Muscle of leg (tissue), 16 donors: ENCODE measurements around the gene ADGRF5. TPM values are rescaled to one million over a fixed set of nuclear protein-coding genes. Genes with fewer than 3 reads are reported as not detected.

Source experiments
- DNase-seq: peaks from one replicate; pipeline ENCODE4 v3.0.0; 2013
- H3K27ac ChIP-seq: one replicate; pipeline ENCODE4 v1.5.1; 2013; ENCODE audit warnings: mild to moderate bottlenecking, low read length, control low read depth
- H3K27me3 ChIP-seq: one replicate; pipeline ENCODE4 v1.6.1; 2013; ENCODE audit warnings: low read length; ENCODE audit not compliant: control insufficient read depth, insufficient read depth
- H3K36me3 ChIP-seq: one replicate; pipeline ENCODE4 v1.6.1; 2013; ENCODE audit warnings: low read length; ENCODE audit not compliant: control insufficient read depth, insufficient read depth
- H3K4me1 ChIP-seq: one replicate; pipeline ENCODE4 v1.6.1; 2013; ENCODE audit warnings: low read length; ENCODE audit not compliant: control insufficient read depth, insufficient read depth
- H3K4me3 ChIP-seq: one replicate; pipeline ENCODE4 v1.5.1; 2013; ENCODE audit warnings: low read length, control low read depth
- H3K9me3 ChIP-seq: replicated peaks from 2 replicates; pipeline ENCODE4 v1.6.1; 2013; ENCODE audit warnings: low read depth, low read length; ENCODE audit not compliant: control insufficient read depth
- WGBS: methylation state at CpG from one replicate; pipeline ENCODE4 v1.1.5; 2013; ENCODE audit warnings: missing lambda C conversion rate; ENCODE audit not compliant: insufficient coverage; 5-methylcytosine and 5-hydroxymethylcytosine counted together
- long read RNA-seq, 11 donors: transcript quantifications; one replicate each; lab custom pipeline, GENCODE V29; 2026
- polyA plus RNA-seq, 8 donors: library from polyadenylated mRNA; unstranded; fragments of 120-200 nt; gene quantifications; one replicate each; pipeline versions ENCODE4 v1.2.1 to v1.2.3, GENCODE V29; 2013; ENCODE audit warnings: inconsistent platforms in 1 of 8, low replicate concordance in 1 of 8; ENCODE audit not compliant: insufficient read length in 8 of 8, insufficient read depth in 1 of 8
- total RNA-seq: library from RNA; stranded (reverse); fragments of 120-200 nt; gene quantifications from one replicate; pipeline ENCODE4 v1.2.4, GENCODE V29; 2013

The ADGRF5 gene
- total RNA-seq (28.5 TPM), polyA plus RNA-seq (10 to 100 TPM; 19.1 to 28.7 (median 24.9) TPM)
- long read RNA-seq, donor 1, full-length matches to known transcripts, result 1 of 1 reads
- long read RNA-seq, donor 1, partial matches to known transcripts, result 0 of 1 reads
- long read RNA-seq, donor 1, other reads (novel, unspliced or antisense), result 0 of 1 reads
- long read RNA-seq, donor 2, result 0 reads
- long read RNA-seq, donor 3, result 0 reads
- long read RNA-seq, donor 4, partial matches to known transcripts, result 5 of 5 reads
- long read RNA-seq, donor 4, other reads (novel, unspliced or antisense), result 0 of 5 reads
- long read RNA-seq, donor 5, result 0 reads
- long read RNA-seq, donor 6, full-length matches to known transcripts, result 2 of 10 reads
- long read RNA-seq, donor 6, partial matches to known transcripts, result 8 of 10 reads
- long read RNA-seq, donor 6, other reads (novel, unspliced or antisense), result 0 of 10 reads
- long read RNA-seq, donor 7, result 0 reads
- long read RNA-seq, donor 8, full-length matches to known transcripts, result 2 of 12 reads
- long read RNA-seq, donor 8, partial matches to known transcripts, result 10 of 12 reads
- long read RNA-seq, donor 8, other reads (novel, unspliced or antisense), result 0 of 12 reads
- long read RNA-seq, donor 9, result 0 reads
- long read RNA-seq, donor 10, full-length matches to known transcripts, result 3 of 3 reads
- long read RNA-seq, donor 10, partial matches to known transcripts, result 0 of 3 reads
- long read RNA-seq, donor 10, other reads (novel, unspliced or antisense), result 0 of 3 reads
- long read RNA-seq, donor 11, full-length matches to known transcripts, result 1 of 1 reads
- long read RNA-seq, donor 11, partial matches to known transcripts, result 0 of 1 reads
- long read RNA-seq, donor 11, other reads (novel, unspliced or antisense), result 0 of 1 reads

- no peak for DNase-seq
- Histone ChIP-seq H3K4me3 (no peak within 1 kb of the TSS), H3K9me3 (no peaks in the 10 kb centered on the region), H3K27ac (peak within 1 kb of the TSS; percentile 74), H3K36me3 (no peaks in the 10 kb centered on the region), H3K27me3 (no peaks in the 10 kb centered on the region), H3K4me1 (peaks cover 2% of the 10 kb centered on the region)
- 89% methylated on average over 13 of the region's 13 CpGs for WGBS
Observed at GRCh38 chr6:46921731-46922130, at the start of gene ADGRF5. Gene ADGRF5 (minus strand): TSS chr6:46921938. CDS start chr6:46906762, 15,176 bp downstream.

GRCh38 chr6:46969206-46969605 lies 47.5 kb upstream of the ADGRF5 start:
- Histone ChIP-seq H3K4me1 (no peaks in the 10 kb centered on the region), H3K36me3 (no peaks in the 10 kb centered on the region), H3K4me3 (no peak overlapping the region), H3K27me3 (no peaks in the 10 kb centered on the region), H3K9me3 (no peaks in the 10 kb centered on the region), H3K27ac (no peak overlapping the region)
- WGBS, result no CpG with 5 or more reads among the region's 1 CpG
- no peak for DNase-seq

GRCh38 chr6:46967826-46968349 lies 46.1 kb upstream of the ADGRF5 start:
- no peaks in the 10 kb centered on the region for H3K9me3 ChIP-seq
- no peak overlapping the region for H3K27ac ChIP-seq
- H3K4me3 ChIP-seq, result no peak overlapping the region
- no peaks in the 10 kb centered on the region for H3K4me1 ChIP-seq
- H3K36me3 ChIP-seq, result no peaks in the 10 kb centered on the region
- H3K27me3 ChIP-seq, result no peaks in the 10 kb centered on the region
- DNase-seq, result no peak

GRCh38 chr6:46964716-46965519 lies 43.2 kb upstream of the ADGRF5 start:
- Histone ChIP-seq H3K9me3 (no peaks in the 10 kb centered on the region), H3K36me3 (no peaks in the 10 kb centered on the region), H3K4me1 (no peaks in the 10 kb centered on the region), H3K27me3 (no peaks in the 10 kb centered on the region), H3K27ac (no peak overlapping the region), H3K4me3 (no peak overlapping the region)
- DNase-seq, result no peak
- WGBS, result 38% methylated on average over 7 of the region's 12 CpGs

GRCh38 chr6:46963626-46964025 lies 41.9 kb upstream of the ADGRF5 start:
- DNase-seq, result no peak
- Histone ChIP-seq H3K27me3 (no peaks in the 10 kb centered on the region), H3K27ac (no peak overlapping the region), H3K9me3 (no peaks in the 10 kb centered on the region), H3K36me3 (no peaks in the 10 kb centered on the region), H3K4me3 (no peak overlapping the region), H3K4me1 (no peaks in the 10 kb centered on the region)
- no CpG with 5 or more reads among the region's 5 CpGs for WGBS

- no peaks in the 10 kb centered on the region for H3K36me3 ChIP-seq
- no peaks in the 10 kb centered on the region for H3K27me3 ChIP-seq
- no peak for DNase-seq
- no peak overlapping the region for H3K4me3 ChIP-seq
- no peaks in the 10 kb centered on the region for H3K4me1 ChIP-seq
- no peak overlapping the region for H3K27ac ChIP-seq
- no peaks in the 10 kb centered on the region for H3K9me3 ChIP-seq
Observed at GRCh38 chr6:46963039-46963438, 41.3 kb upstream of the ADGRF5 start.

- Histone ChIP-seq H3K27ac (no peak overlapping the region), H3K4me1 (no peaks in the 10 kb centered on the region), H3K36me3 (no peaks in the 10 kb centered on the region), H3K27me3 (no peaks in the 10 kb centered on the region), H3K9me3 (no peaks in the 10 kb centered on the region), H3K4me3 (no peak overlapping the region)
- 88% methylated on average over 3 of the region's 5 CpGs for WGBS
- no peak for DNase-seq
Observed at GRCh38 chr6:46961711-46962110, 40.0 kb upstream of the ADGRF5 start.

- Histone ChIP-seq H3K36me3 (no peaks in the 10 kb centered on the region), H3K27me3 (no peaks in the 10 kb centered on the region)
Observed at GRCh38 chr6:46961232-46961631, 39.5 kb upstream of the ADGRF5 start.

GRCh38 chr6:46959419-46959818 lies 37.7 kb upstream of the ADGRF5 start:
- no peaks in the 10 kb centered on the region for H3K36me3 ChIP-seq
- no peak overlapping the region for H3K27ac ChIP-seq
- no peaks in the 10 kb centered on the region for H3K9me3 ChIP-seq
- DNase-seq, result no peak
- H3K4me1 ChIP-seq, result no peaks in the 10 kb centered on the region
- no peak overlapping the region for H3K4me3 ChIP-seq
- H3K27me3 ChIP-seq, result no peaks in the 10 kb centered on the region

More at GRCh38 chr6:46961232-46961631, 39.5 kb upstream of the ADGRF5 start:
- Histone ChIP-seq H3K4me1 (no peaks in the 10 kb centered on the region), H3K27ac (no peak overlapping the region), H3K9me3 (no peaks in the 10 kb centered on the region), H3K4me3 (no peak overlapping the region)
- no peak for DNase-seq

- Histone ChIP-seq H3K4me1 (no peaks in the 10 kb centered on the region), H3K27ac (no peak overlapping the region), H3K4me3 (no peak overlapping the region), H3K9me3 (no peaks in the 10 kb centered on the region), H3K27me3 (no peaks in the 10 kb centered on the region), H3K36me3 (no peaks in the 10 kb centered on the region)
- DNase-seq, result no peak
- WGBS, result no CpG with 5 or more reads among the region's 6 CpGs
Observed at GRCh38 chr6:46956409-46956808, 34.7 kb upstream of the ADGRF5 start.
